GM12892 (cell line): ENCODE measurements around the gene PDCD11.

Source experiments
- DNase-seq: peaks from one replicate; pipeline ENCODE4 v3.0.0; 2011; ENCODE audit not compliant: insufficient read length
- FAIRE-seq: peaks from 2 replicates; lab custom pipeline; 2011; peaks lifted over from hg19 to GRCh38; lab: Jason Lieb, UNC
- POLR2A ChIP-seq: IDR thresholded peaks from 2 replicates; pipeline ENCODE4 v1.6.1; 2011; ENCODE audit warnings: low read depth, low read length, control low read depth
- POLR2AphosphoS5 ChIP-seq: IDR thresholded peaks from 2 replicates; pipeline ENCODE4 v1.6.1; 2011; ENCODE audit warnings: low read depth, low read length, control low read depth
- TAF1 ChIP-seq: IDR thresholded peaks from 2 replicates; pipeline ENCODE4 v1.6.1; 2011; ENCODE audit warnings: low read depth, mild to moderate bottlenecking, control low read depth, low read length, borderline replicate concordance

PDCD11 gene

DNA sequence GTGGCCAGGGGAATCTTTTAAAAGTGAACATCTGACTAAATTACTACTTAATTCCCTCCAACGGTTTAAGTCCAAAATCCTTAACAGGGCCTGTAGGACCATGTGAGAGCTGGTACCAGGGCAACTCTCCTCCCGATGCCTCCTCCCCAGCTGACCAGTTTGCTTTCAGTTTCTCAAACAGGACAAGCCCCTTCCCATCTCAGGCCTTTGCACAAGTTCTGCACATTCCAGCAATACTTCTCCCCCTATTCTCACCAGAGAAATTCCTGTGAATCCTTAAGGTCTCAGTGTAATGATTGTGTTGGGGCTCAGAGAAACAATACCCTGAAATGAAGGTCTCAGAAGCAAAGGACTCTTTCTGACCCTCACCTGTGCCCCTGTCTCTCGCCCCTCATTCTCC lies 70.3 kb downstream of the PDCD11 start:
- FAIRE-seq = no peak
- peak; percentile 28; the same call in 1 of the 2 replicates for TF ChIP-seq POLR2A
- 0 out of 2 replicates have a peak, but pooled peaks have one; percentile 13 for TF ChIP-seq POLR2AphosphoS5
- TF ChIP-seq TAF1 = no peak

DNA sequence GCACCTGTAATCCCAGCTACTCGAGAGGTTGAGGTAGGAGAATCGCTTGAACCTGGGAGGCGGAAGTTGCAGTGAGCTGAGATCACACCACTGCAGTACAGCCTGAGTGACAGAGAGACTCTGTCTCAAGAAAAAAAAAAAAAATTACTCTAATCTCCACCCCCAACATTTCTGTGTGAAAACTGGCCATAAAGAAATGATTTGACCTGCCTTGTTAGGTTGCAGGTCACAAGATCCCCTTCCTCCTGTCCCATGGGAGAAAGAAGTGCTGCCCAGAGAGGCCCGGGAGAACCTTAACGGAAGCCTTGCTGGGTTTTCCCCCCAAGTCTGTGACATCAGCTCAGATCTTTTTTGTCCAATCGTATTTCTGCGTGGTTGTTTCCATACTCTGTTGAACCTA lies 71.0 kb downstream of the PDCD11 start:
- DNase-seq (no peak), FAIRE-seq (peak; percentile 88)
- TF ChIP-seq TAF1 (no peak), POLR2A (no peak), POLR2AphosphoS5 (no peak)

More for the DNA sequence above, 70.3 kb downstream of the PDCD11 start:
- no peak for DNase-seq

DNA sequence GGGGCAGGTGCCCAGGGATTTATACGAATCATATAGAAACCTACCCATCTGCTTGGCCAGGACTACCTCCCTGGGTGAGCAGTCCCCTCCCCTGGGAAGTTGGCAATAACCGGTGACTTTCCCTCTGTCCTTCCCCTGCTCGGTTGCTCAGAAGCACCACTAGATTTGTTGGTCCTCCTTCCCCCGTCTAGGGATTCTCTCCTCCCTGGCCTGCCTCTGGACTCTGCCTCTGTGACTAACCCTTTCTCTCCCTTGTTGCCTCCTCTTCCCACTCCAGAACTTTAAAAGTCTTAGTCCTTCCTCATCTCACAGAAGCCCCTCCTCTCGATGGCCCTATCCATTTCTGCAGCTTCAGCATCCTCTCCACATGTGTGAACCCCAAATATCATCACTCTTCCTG lies 72.8 kb downstream of the PDCD11 start:
- FAIRE-seq (peak; percentile 73), DNase-seq (no peak)
- TF ChIP-seq TAF1 = no peak
- no peak for TF ChIP-seq POLR2A
- no peak for TF ChIP-seq POLR2AphosphoS5

DNA sequence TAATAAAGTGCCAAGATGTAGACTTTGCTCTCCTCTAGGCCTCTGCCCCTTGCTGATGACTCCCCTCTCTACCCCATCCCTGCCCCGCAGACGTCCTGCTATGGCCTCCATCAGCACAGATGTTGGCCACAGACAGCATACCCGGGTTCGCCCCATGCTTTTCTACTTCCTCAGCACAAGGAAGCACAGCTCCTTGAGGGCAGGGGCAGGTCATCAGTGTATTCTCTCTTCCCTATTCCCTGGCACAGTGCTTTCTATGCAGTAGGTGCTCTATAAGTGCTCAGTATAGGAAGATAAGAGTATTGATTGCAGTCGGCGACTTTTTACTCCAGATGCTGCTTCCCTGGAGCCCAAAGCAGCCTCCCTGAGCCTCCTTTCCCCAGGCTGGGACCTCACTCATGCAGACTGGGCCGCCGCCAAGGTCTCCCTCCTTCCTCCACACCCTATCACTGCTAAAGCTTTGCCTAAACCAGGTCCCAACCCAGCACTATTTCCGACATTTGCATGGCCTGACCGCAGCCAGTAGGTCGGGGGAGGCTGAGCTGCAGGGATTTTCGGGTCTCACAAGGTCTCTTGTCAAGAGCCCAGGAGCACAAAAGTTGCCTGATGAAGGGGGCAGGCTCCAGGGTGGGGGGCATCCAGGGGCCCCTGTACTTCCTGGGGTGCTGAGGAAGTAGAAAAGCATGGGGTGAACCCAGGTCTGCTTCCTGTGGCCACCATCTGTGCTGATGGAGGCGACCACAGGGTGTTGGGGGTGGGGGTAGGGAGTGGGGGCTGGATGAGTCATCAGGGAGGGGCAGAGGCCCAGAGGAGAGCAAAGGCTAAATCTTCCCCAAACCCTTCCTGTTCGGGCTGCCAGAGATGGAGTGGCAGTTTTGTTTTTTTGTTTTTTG lies 74.6 kb downstream of the PDCD11 start:
- FAIRE-seq = peak; percentile 96
- peak; percentile 76 for TF ChIP-seq POLR2AphosphoS5
- TF ChIP-seq TAF1 = peak; percentile 55; the same call in 1 of the 2 replicates
- TF ChIP-seq POLR2A = peak; percentile 86
- peak; percentile 80 for DNase-seq

DNA sequence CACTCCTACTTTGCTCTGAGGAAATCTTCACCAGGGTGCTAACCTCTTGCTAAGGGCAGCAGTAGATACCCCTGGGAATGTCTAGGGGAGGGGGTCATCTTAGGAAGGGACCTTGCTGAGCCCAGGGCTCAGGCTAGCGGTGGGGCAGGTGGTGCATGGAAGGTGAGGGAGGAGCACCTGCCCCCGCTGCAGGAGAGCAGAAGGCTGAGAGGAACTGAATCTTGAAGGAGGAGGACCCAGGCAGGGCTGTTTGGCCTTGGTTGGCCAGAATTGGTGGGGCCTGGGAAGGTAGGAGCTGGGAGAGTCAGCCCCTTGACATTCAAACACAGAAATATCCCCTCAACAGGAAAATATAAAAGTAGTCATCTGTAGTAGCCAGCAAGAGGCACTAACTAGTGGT lies 75.6 kb downstream of the PDCD11 start:
- TF ChIP-seq POLR2A = peak; percentile 54
- peak; percentile 62 for TF ChIP-seq POLR2AphosphoS5
- TF ChIP-seq TAF1 = no peak
- peak; percentile 91 for FAIRE-seq
- no peak for DNase-seq

DNA sequence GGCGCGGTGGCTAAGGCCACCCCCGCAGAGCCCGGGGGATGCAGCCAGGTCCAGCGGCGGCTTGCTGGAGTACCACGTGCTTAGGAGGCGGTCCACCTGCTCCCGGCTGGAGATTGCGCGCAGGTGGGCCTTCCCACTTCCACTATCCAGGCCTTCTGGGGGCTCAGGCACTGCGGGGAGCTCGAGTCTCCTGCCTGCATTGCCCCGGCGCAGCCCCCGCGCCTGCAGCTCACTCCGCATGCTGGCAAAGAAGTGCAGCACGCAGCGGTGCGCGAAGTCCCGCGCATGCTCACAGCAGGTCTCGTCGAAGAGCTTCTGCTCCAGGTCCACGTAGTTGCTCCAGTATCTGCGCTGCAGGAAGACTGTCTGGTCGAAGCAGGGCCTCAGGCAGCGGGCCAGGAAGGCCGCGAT lies 76.8 kb downstream of the PDCD11 start:
- FAIRE-seq = no peak
- TF ChIP-seq POLR2A (no peak), TAF1 (no peak), POLR2AphosphoS5 (no peak)

DNA sequence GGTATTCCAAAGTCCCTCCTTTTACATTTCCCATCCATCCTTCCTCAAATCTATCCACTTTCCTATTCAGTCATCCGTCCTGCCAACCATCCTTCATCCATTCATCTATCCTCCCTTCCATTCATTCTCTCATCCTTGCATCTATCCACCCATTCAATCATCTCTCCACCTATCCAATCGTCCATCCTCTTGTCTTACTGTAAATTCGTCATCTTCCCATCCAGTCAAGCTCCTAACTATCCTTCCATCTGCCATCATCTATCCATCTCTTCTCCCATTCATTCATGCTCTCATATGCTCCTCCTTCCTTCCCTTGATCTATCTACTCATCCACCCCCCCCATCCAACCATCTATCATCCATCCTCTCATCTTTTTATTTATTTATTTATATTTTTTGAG lies 77.7 kb downstream of the PDCD11 start:
- DNase-seq = no peak
- no peak for FAIRE-seq
- TF ChIP-seq POLR2AphosphoS5 (no peak), TAF1 (no peak), POLR2A (no peak)

More for the DNA sequence above, 76.8 kb downstream of the PDCD11 start:
- DNase-seq = no peak

DNA sequence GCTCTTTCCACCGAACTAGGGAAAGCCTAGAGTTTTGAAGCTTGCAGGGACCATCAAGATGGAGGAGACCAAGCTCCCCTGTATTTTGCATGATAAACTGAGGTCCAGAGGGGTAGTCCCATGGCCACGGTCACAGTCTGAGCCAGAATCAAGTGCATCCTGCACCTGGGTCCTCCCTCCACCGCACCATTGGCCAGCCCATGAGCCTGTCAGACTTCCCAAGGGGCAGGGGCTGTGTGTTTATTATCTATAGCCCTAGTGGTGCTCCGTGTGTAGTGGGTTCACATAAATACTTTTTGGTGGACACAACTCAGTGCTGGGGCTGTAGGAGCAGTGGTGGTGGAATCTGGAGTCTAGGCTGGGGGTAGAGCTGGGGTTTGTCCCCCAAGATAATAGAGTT lies 79.0 kb downstream of the PDCD11 start:
- FAIRE-seq (no peak), DNase-seq (no peak)
- TF ChIP-seq POLR2A = no peak
- no peak for TF ChIP-seq POLR2AphosphoS5
- no peak for TF ChIP-seq TAF1

DNA sequence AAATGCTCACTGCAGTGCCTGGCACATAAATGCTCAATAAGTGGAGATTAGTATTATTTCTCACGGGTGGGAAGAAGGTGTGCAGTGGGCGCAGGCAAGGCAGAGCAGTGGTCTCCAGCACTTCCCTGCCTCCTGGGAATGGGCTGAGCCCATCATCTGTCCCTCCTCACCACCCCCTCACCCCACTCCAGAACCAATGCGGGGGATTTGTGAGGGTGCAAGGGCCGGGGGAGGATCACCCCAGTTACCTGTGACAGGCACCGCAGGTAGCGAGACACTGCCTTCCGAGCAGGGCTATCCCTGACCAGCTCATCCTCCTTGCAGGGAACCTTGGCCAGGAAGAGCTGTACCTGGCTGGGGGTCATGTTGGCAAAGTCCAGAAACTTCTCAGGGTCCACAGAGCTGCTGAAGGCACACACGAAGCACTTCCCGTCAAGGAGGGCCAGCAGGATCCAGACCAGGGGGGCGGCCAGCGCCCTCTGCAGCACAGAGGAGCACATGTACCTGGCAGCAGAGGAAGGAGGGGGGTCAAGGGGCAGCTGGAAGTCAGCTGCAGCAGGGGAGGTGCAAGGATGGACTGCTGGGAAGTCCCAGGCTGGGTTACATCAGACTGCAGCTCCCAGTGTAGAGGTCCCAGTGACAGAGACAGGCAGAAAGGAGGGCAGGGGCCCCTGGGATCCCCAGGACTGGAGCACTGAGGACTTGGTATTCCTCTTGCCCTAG lies 79.8 kb downstream of the PDCD11 start:
- no peak for FAIRE-seq
- DNase-seq = no peak
- TF ChIP-seq POLR2AphosphoS5 (no peak), POLR2A (peak; percentile 31; the same call in 1 of the 2 replicates)

DNA sequence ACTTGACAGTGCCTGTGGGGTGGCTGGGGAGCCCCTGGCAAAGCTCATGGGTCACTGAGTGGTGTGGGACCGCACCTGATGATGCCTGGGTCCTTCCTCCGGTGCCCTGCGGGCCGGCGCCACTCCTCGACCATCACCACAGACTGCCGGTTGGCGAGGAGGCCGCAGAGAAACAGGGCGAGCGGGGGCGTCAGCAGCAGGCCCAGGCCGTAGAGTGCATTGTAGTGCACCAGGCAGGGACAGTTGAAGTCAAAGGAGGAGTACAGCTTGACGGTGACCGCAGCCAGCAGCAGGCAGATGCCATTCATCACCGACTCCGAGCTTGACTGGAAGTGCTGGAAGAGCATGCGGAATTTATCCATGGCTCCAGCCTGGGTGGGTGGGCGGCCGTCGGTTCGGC lies 82.2 kb downstream of the PDCD11 start:
- DNase-seq = no peak
- TF ChIP-seq TAF1 (no peak), POLR2AphosphoS5 (no peak), POLR2A (no peak)
- FAIRE-seq = no peak

DNA sequence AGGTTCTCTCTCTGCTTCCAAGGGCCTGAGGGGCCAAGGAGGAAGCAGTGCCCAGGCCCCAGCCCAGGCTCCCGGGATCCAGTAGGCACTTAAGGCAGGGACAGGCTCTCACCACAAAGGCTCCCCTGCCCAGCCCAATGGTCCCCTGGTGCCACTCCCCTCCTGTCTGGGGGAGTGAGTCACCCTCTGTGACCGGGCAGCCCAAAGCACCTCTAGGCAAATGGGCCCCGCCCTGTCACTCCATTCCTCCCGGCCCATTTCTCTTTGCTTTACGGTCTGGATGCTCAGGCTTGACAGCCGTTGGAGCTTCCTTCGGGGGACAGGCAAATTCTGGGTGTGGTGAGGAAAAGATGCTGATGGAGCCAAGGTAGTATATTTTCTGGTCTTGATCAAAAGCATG lies 82.7 kb downstream of the PDCD11 start, which contains the start of gene CALHM3:
CALHM3 (minus strand) TSS at position 106 of the 400 bp plus-strand sequence. CDS start 208 bp downstream, outside the sequence.
- FAIRE-seq (no peak), DNase-seq (no peak)
- TF ChIP-seq POLR2AphosphoS5 (no peak), TAF1 (no peak), POLR2A (no peak)
